Brain microvascular endothelial cell (primary cell): Measurements from ENCODE around the gene ERICH3.

Source experiments
- DNase-seq: peaks from one replicate; pipeline ENCODE4 v3.0.0-alpha.2; 2020
- H3K27ac ChIP-seq: fragments of 250-450 bp; sonication (Bioruptor Pico); 2 replicates; pipeline ENCODE4 v1.5.1; 2020; ENCODE audit warnings: mild to moderate bottlenecking, moderate library complexity
- H3K27me3 ChIP-seq: fragments of 250-450 bp; sonication (Bioruptor Pico); replicated peaks from 2 replicates; pipeline ENCODE4 v1.5.1; 2020; ENCODE audit warnings: mild to moderate bottlenecking
- H3K36me3 ChIP-seq: fragments of 250-450 bp; sonication (Bioruptor Pico); replicated peaks from 2 replicates; pipeline ENCODE4 v1.5.1; 2020; ENCODE audit warnings: mild to moderate bottlenecking
- H3K4me3 ChIP-seq: 2 replicates; pipeline ENCODE4 v1.5.1; 2011; ENCODE audit warnings: low read depth, mild to moderate bottlenecking, control low read depth, low read length, moderate library complexity
- CTCF ChIP-seq: IDR thresholded peaks from 2 replicates; pipeline ENCODE4 v1.5.1; 2011; ENCODE audit warnings: low read depth, mild to moderate bottlenecking, moderate library complexity, low read length, control low read depth, inconsistent platforms; ENCODE audit errors: missing control alignments
- in situ Hi-C: cut with HindIII; loops from 2 replicates; pipeline ENCODE4 v1.10.0; 2017; ENCODE audit warnings: low sequenced_read_pairs, low pct_ligation_motif_present

ERICH3 gene

GRCh38 chr1:74714429-74715235, 41.0 kb upstream of the ERICH3 start:
- Histone ChIP-seq H3K27ac (no peak overlapping the region), H3K4me3 (no peak overlapping the region), H3K27me3 (no peaks in the 10 kb centered on the region), H3K36me3 (peaks cover 8% of the 10 kb centered on the region)
- in situ Hi-C loops = no loop called here
- TF ChIP-seq CTCF = no peak
- DNase-seq = no peak

DNA sequence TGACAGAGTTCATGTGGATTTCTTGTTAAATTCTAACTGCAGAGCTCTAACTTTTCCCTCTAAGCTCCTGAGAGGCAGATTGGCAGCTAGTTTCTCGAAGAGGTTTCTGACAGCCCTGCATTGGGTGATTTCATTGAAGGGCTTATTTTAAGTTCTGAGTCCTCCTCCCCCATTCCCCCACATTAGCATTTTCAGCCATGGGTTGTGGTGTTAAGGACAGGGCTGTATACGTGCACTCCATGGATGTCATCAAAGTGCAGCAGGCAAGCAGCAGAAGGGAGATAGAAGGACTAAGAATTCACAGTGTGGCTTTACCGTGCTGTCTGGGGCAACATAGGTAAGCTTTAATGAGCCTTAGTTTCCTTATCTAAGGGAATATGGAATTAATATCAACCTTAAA, 40.3 kb upstream of the ERICH3 start:
- TF ChIP-seq CTCF = no peak
- in situ Hi-C loops = no loop called here
- Histone ChIP-seq H3K36me3 (peaks cover 5% of the 10 kb centered on the region), H3K27ac (no peak overlapping the region), H3K27me3 (no peaks in the 10 kb centered on the region), H3K4me3 (no peak overlapping the region)
- no peak for DNase-seq

- in situ Hi-C loops = no loop called here
- DNase-seq = no peak
Measured at GRCh38 chr1:74712881-74713280, 39.3 kb upstream of the ERICH3 start.

GRCh38 chr1:74703386-74704182, 30.0 kb upstream of the ERICH3 start:
- no peaks in the 10 kb centered on the region for H3K27me3 ChIP-seq
- no peak for DNase-seq
- in situ Hi-C loops = no loop called here
- H3K4me3 ChIP-seq = no peak overlapping the region
- TF ChIP-seq CTCF = no peak
- H3K27ac ChIP-seq = no peak overlapping the region
- H3K36me3 ChIP-seq = peaks cover 6% of the 10 kb centered on the region

More at GRCh38 chr1:74712881-74713280, 39.3 kb upstream of the ERICH3 start:
- no peak for TF ChIP-seq CTCF
- no peaks in the 10 kb centered on the region for H3K36me3 ChIP-seq
- H3K4me3 ChIP-seq = no peak overlapping the region
- no peak overlapping the region for H3K27ac ChIP-seq
- H3K27me3 ChIP-seq = no peaks in the 10 kb centered on the region

- TF ChIP-seq CTCF = no peak
- H3K36me3 ChIP-seq = no peaks in the 10 kb centered on the region
- no peaks in the 10 kb centered on the region for H3K27me3 ChIP-seq
- in situ Hi-C loops = no loop called here
- no peak overlapping the region for H3K4me3 ChIP-seq
- no peak for DNase-seq
- H3K27ac ChIP-seq = no peak overlapping the region
Measured at GRCh38 chr1:74699331-74699730, 25.7 kb upstream of the ERICH3 start.
